Measurements from ENCODE around the gene SLC13A1. TPM values are rescaled to one million over a fixed set of nuclear protein-coding genes. Genes with fewer than 3 reads are reported as not detected.

Gene SLC13A1
- total and polyA plus RNA-seq, 3 donors from 2014 or later = not detected

DNA sequence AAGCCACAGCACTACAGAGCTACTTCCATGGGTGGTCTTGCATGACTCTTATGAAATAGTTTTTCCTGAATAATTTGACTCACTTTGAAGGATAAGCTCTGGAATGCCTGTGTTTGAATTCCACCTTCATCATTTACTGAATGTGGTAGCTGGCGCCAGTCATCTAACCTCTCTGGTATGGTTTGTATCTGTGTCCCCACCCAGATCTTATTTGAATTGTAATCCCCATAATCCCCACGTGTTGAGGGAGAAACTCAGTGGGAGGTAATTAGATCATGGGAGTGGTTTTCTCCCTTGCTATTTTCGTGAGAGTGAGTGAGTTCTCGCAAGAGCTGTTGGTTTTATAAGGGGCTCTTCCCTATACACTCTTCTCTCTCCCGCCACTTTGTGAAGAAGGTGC, 11.2 kb upstream of the SLC13A1 start:
- intact Hi-C loops (cut with DNase I; ENCODE audit: low total_unique reads) = no loop called here
- H3K4me1 ChIP-seq = peaks cover 6% of the 10 kb centered on the region
- DNase-seq = no peak
- no peak for TF ChIP-seq POLR2A (IDR thresholded peaks at IDR 0.05)
- TF ChIP-seq, protein P1, sequence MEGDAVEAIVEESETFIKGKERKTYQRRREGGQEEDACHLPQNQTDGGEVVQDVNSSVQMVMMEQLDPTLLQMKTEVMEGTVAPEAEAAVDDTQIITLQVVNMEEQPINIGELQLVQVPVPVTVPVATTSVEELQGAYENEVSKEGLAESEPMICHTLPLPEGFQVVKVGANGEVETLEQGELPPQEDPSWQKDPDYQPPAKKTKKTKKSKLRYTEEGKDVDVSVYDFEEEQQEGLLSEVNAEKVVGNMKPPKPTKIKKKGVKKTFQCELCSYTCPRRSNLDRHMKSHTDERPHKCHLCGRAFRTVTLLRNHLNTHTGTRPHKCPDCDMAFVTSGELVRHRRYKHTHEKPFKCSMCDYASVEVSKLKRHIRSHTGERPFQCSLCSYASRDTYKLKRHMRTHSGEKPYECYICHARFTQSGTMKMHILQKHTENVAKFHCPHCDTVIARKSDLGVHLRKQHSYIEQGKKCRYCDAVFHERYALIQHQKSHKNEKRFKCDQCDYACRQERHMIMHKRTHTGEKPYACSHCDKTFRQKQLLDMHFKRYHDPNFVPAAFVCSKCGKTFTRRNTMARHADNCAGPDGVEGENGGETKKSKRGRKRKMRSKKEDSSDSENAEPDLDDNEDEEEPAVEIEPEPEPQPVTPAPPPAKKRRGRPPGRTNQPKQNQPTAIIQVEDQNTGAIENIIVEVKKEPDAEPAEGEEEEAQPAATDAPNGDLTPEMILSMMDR (IDR thresholded peaks at IDR 0.05) = no peak
- 69 to 74% methylated on average over 5 of the region's 5 CpGs for WGBS, 2 donors
- no peaks in the 10 kb centered on the region for H3K27me3 ChIP-seq
- H3K4me3 ChIP-seq = no peak overlapping the region
- no peaks in the 10 kb centered on the region for H3K36me3 ChIP-seq (ENCODE audit: low read depth, missing control alignments)
- H3K9me3 ChIP-seq = no peaks in the 10 kb centered on the region
- H3K27ac ChIP-seq = no peak overlapping the region

- 40 to 76% methylated on average over 3 of the region's 3 CpGs for WGBS, 2 donors
- intact Hi-C loops (cut with DNase I; ENCODE audit: low total_unique reads) = no loop called here
- no peak overlapping the region for H3K27ac ChIP-seq
Observed at GRCh38 chr7:123209786-123210185, 10.0 kb upstream of the SLC13A1 start.

GRCh38 chr7:123208793-123209192, 9.0 kb upstream of the SLC13A1 start:
- Histone ChIP-seq H3K4me1 (peaks cover 6% of the 10 kb centered on the region), H3K27me3 (no peaks in the 10 kb centered on the region), H3K36me3 (ENCODE audit: low read depth, missing control alignments) (no peaks in the 10 kb centered on the region), H3K4me3 (no peak overlapping the region), H3K27ac (no peak overlapping the region), H3K9me3 (no peaks in the 10 kb centered on the region)
- TF ChIP-seq POLR2A (IDR thresholded peaks at IDR 0.05) = no peak
- TF ChIP-seq, protein P1 (IDR thresholded peaks at IDR 0.05) = peak in 2 of 3 experiments; percentile 28 to 31
- WGBS, 2 donors = 61 to 65% methylated on average over 3 of the region's 3 CpGs
- intact Hi-C loops (cut with DNase I; ENCODE audit: low total_unique reads) = no loop called here
- peak; percentile 51 for DNase-seq

More at GRCh38 chr7:123209786-123210185, 10.0 kb upstream of the SLC13A1 start:
- no peak for TF ChIP-seq POLR2A (IDR thresholded peaks at IDR 0.05)
- TF ChIP-seq, protein P1 (IDR thresholded peaks at IDR 0.05) = no peak
- DNase-seq = peak; percentile 39
- Histone ChIP-seq H3K36me3 (ENCODE audit: low read depth, missing control alignments) (no peaks in the 10 kb centered on the region), H3K9me3 (no peaks in the 10 kb centered on the region), H3K27me3 (no peaks in the 10 kb centered on the region), H3K4me1 (peaks cover 6% of the 10 kb centered on the region), H3K4me3 (no peak overlapping the region)

- 76 to 77% methylated on average over 3 of the region's 3 CpGs for WGBS, 2 donors
- TF ChIP-seq, protein P1 (IDR thresholded peaks at IDR 0.05) = no peak
- no peak for TF ChIP-seq POLR2A (IDR thresholded peaks at IDR 0.05)
- H3K4me3 ChIP-seq = no peak overlapping the region
- H3K27me3 ChIP-seq = no peaks in the 10 kb centered on the region
- no peak for DNase-seq
- no peaks in the 10 kb centered on the region for H3K36me3 ChIP-seq (ENCODE audit: low read depth, missing control alignments)
- H3K9me3 ChIP-seq = no peaks in the 10 kb centered on the region
- intact Hi-C loops (cut with DNase I; ENCODE audit: low total_unique reads) = no loop called here
- no peak overlapping the region for H3K27ac ChIP-seq
- H3K4me1 ChIP-seq = no peaks in the 10 kb centered on the region
Observed at GRCh38 chr7:123204206-123204835, 4.6 kb upstream of the SLC13A1 start.

DNA sequence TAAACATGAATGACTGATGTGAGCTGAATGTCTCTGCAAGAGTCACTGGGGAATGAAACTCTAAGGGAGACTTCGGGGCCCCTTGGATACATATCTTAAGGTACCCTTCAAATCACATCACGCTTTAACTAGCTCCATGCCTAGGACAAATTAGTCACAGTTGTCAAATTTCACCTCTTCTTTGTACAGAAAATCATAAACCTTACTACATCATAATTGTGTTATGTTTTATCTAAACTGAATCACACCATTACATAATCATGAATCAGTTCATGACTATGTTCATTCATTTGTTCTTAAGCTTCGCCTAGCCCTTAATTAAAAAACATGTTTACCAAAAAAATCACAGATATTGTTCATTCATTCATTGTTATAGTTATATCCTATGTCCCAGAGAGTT, 2.1 kb upstream of the SLC13A1 start:
- DNase-seq = no peak
- no peaks in the 10 kb centered on the region for H3K4me1 ChIP-seq
- no peaks in the 10 kb centered on the region for H3K9me3 ChIP-seq
- no peaks in the 10 kb centered on the region for H3K27me3 ChIP-seq
- H3K36me3 ChIP-seq (ENCODE audit: low read depth, missing control alignments) = no peaks in the 10 kb centered on the region
- H3K27ac ChIP-seq = no peak overlapping the region
- H3K4me3 ChIP-seq = no peak overlapping the region
- WGBS, 2 donors = 59 to 64% methylated on average over 3 of the region's 3 CpGs
- intact Hi-C loops (cut with DNase I; ENCODE audit: low total_unique reads) = no loop called here
- TF ChIP-seq, protein P1 (IDR thresholded peaks at IDR 0.05) = no peak
- TF ChIP-seq POLR2A (IDR thresholded peaks at IDR 0.05) = no peak
